Measurements from ENCODE around the gene RAET1G.
"Not testable (repeated sequence)": the region's sequence is repeated elsewhere in the genome, so short reads cannot be mapped to it uniquely, and the experiment has no call there.

RAET1G gene

GRCh38 chr6:149953934-149954327, 31.0 kb upstream of the RAET1G start:
- not testable (repeated sequence) for DNase-seq (ENCODE audit: low read depth)

DNA sequence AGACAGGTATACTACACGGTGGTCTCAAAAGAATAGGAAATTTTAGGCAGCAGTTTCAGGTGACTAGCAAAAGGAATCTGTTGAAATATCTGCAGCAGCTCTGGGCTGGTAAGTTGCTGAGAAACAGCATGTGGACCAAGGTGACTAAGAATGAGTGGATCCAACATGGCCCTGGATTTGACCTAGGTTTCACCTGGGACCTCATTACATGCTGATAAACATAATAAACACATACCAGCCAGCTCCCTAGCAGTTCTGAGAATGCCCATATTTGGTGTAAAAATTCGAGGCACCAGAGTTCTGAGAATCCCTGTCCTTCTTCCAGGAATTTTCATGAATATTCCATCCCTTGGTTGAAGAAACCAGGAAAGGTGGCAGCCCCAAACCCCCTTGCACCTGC, 30.5 kb upstream of the RAET1G start:
- not testable (repeated sequence) for DNase-seq (ENCODE audit: low read depth)

DNA sequence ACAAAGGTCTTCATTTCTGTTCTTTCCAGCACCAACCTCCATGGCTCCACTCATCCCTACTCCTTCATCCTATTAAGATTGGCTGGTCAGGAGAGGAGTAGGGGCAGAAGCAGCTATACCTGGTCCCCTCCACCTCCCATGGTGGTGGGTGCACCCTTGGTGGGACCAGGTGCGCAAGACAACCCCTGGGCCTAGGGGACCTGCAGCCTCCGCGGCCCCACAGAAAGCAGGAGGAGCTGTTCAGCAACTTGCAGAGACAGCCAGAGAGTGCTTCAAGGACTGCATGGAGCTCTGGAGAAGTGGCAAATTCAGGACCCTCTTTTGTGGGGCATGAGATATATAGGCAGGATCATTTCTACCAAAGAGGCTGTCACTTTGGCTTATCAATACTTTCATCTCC, 28.7 kb upstream of the RAET1G start:
- DNase-seq (ENCODE audit: low read depth) = no peak

- DNase-seq (ENCODE audit: low read depth) = no peak
Observed at GRCh38 chr6:149951096-149951495, 28.2 kb upstream of the RAET1G start.

DNA sequence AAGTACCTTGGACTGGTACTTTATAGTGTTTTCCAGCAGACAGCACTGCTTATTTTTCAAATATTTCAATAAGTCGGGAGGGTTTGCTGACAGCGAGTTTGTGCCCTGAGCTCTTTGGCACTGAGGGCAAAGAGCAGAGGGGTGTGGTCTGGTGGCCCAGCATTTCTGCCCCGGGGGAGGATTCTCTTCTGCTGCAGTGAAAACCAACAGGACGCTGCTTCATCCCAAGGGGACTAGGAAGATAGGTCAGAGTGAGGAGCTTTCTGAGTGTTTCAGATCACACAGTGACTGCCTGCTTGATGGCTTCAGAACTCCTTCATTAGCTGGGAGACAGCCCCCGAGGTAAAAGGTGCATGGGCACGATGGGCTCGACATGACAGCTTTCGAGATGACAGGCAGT, 27.5 kb upstream of the RAET1G start:
- no peak for DNase-seq (ENCODE audit: low read depth)

- DNase-seq (ENCODE audit: low read depth) = no peak
Observed at GRCh38 chr6:149948616-149949015, 25.7 kb upstream of the RAET1G start.

- DNase-seq (ENCODE audit: low read depth) = no peak
Observed at GRCh38 chr6:149948011-149948410, 25.1 kb upstream of the RAET1G start.

GRCh38 chr6:149947533-149947932, 24.6 kb upstream of the RAET1G start:
- not testable (repeated sequence) for DNase-seq (ENCODE audit: low read depth)

DNA sequence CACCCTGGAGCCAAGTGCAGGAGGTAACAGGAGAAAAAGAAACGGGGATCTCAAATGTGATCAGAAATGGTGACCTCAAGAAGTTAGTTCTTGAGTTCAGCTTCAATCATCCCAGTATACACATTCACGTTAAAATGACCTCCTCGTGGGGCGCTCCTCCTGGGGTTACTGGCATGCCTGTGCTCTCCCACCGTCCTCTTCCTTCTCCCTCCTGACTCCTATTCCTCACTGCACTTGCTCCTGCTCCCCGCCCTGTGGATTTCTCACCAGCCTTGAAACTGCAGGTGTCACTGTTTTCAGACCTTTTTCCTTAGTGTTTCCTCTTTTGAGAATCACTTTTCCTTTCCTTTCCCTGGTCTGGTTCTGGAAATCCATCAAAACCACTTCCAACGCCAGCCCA, 23.7 kb upstream of the RAET1G start:
- not testable (repeated sequence) for DNase-seq (ENCODE audit: low read depth)

DNA sequence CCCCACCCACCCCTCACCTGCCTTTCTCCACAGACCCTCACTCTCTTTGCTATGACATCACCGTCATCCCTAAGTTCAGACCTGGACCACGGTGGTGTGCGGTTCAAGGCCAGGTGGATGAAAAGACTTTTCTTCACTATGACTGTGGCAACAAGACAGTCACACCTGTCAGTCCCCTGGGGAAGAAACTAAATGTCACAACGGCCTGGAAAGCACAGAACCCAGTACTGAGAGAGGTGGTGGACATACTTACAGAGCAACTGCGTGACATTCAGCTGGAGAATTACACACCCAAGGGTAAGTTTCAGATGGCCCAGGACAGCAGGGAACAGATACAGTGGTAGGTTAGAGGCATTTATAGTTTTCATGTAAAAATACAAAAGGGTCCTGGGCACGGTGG, 22.4 kb upstream of the RAET1G start:
- DNase-seq (ENCODE audit: low read depth) = not testable (repeated sequence)

- DNase-seq (ENCODE audit: low read depth) = not testable (repeated sequence)
Observed at GRCh38 chr6:149943321-149943720, 20.4 kb upstream of the RAET1G start.

- no peak for DNase-seq (ENCODE audit: low read depth)
Observed at GRCh38 chr6:149942461-149942829, 19.5 kb upstream of the RAET1G start.

DNA sequence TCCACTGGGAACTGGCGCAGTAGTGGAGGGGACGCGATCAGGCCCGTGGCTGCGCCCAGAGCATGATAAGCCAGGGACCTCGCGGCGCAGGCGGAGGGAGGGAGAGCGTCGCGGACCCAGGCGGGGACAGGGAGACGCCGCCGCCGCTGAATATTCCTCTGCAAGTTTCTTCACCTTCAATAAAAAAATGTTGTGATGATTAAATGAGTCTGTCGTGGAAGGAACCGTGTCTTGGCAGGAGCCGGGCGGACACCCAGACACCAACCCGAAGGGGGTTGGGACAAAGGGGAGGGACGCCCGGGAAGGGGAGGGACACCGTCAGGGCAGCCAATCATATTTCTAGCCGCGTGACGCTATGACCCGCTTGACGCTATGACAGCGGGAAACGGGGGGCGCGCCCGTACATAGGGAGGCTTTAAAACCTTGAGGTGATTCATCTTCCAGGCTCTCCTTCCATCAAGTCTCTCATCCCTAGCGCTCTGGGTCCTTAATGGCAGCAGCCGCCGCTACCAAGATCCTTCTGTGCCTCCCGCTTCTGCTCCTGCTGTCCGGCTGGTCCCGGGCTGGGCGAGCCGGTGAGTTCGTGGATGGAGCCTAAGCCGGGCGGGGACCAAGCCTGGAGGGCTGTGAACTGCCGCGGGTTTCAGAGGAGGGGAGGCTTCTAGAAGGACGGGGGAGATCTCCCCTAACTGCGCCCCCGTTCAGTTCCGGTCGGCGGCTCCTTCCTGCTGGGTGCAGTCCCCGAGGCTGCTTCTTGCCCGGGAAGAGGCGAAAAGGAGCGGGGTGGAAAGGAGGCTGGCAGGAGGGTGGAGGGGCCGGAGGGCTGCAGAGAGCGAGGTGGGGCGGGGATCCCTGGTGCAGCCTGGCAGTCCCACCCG, 18.9 kb upstream of the RAET1G start, which contains the start of gene ULBP2:
Gene ULBP2 (plus strand): TSS at position 432 of the 878 bp plus-strand sequence. CDS start 59 bp downstream, at position 491.
- peak; percentile 93 for DNase-seq (ENCODE audit: low read depth)

GRCh38 chr6:149940672-149940982, 17.7 kb upstream of the RAET1G start:
- no peak for DNase-seq (ENCODE audit: low read depth)

DNA sequence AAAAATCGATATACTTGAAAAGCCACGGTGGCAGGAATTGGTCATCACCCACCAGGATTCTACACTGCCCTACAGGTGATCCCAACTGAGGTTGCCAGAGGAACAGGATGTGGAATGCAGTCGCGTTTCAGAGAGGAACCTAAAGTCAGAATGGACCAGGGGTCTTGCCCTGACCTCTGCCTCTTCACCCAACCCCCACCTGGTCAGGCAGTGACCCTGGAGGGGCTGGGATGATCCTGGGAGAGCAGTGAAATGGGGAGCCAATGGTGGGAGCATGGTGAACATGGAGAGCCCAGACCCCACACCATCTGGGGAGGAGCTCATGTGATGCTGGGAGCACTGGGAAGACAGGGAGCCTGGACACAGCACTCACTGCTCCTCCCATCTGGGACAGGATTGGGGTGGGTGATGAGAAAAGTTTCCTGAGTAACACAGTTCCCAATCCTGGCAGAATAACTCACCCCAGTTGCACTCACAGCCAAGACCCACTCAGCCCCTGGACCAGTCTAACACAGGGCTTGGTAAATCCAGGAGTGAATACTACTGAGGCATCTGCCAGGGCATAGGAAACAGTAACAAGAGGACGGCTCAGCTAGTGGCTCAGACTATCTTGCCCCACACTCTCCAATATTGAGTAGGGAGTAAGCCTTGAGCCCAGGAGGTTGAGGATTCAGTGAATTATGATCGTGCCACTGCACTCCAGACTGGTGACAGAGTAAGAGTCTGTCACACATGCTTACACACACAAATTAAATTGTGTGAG, 17.2 kb upstream of the RAET1G start:
- DNase-seq (ENCODE audit: low read depth) = no peak

DNA sequence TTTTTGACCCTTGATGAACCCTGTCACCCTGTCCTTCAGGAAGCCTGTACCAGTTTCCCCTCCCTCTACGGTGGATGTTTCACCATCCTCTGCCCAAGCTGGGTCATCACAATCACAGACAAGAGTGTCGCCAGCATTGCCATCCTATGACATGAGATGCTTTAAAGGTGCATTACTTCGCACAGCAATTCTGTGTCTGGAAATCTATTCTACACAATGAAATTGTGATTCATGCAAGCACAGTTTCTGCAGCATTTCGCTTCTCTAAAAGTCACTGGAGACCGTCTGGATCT, 16.4 kb upstream of the RAET1G start:
- no peak for DNase-seq (ENCODE audit: low read depth)

DNA sequence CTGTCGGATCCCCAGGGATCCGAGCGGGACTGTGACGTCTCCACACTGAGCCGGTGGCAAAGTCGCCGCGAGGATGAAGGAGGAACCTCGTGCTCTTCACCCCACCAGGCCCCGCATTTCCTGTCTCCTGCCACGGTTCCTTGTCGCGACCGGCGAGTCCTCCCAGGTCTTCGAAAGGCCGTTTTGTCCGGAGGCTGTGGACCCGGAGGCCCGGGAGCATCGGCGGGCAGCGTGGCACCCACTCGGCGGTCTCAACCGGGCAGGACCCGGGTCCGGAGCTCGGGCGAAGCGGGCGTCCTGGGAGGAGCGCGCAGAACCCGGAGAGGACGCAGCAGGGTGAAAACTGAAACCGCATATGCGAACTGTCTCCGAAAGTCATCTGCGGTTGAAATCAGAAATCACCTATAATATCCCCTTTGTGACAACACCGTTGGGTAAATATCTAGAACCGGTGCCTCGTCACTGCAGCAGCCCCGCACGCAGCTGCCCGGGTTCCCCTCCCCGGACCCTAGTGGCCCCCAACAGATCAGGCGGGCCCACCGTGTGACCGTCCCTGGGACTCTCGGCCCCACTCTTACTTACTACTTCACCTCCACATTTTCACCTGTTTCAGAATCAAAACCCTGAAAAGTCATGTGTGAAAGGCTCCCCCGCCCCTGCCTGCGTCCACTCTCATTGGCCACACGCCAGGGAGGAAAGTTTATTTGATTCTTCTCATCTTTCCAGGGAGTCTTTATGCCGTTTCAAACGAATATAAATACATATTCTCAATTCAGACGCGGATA, 15.8 kb upstream of the RAET1G start:
- DNase-seq (ENCODE audit: low read depth) = no peak

DNA sequence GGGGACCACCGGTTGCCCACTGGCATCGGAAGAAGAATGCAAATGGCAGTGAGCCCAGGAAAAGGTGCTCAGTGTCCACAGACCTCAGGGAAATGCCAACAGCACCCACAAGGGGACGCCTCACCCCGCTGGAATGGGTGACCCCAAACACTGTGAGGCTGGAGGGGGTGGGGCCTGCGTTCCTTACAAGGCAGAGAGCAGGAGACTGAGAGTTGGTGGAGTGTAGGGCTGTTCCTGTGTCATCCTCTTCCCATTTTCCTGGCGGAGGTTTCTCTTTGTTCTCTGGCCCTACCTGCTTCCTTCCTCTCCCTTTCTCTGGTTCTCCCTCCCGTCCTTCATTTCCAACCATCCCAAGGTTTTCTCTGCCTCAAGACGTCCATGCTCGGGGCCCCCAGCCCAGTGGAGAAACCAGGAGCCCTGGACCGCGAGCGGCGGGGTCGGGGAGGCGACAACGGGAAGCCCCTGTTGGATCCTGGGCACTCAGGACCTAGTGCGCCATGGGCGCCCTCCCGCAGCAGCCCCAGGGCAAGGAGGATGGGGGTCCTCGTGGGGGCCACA, 15.2 kb upstream of the RAET1G start:
- DNase-seq (ENCODE audit: low read depth) = not testable (repeated sequence)

DNA sequence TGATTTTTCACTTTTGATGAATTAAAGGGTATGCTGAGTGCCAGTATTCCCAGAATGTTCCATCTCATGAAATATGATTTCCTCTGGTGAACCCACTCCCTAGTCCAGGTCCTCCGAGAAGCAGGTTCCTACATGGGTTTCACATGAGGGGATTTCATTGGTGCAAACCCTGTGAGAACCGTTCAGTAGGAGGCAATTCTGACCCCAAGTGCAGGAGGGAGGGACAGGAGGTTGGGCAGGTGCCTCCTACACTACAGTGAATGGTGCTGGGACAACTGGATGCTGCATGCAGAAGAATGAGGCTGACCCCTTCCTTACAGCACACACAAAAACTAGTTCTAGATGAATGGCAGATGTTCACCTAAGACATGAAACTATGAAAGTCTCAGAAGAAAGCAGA, 13.8 kb upstream of the RAET1G start:
- DNase-seq (ENCODE audit: low read depth) = no peak

- no peak for DNase-seq (ENCODE audit: low read depth)
Observed at GRCh38 chr6:149935668-149936067, 12.7 kb upstream of the RAET1G start.

DNA sequence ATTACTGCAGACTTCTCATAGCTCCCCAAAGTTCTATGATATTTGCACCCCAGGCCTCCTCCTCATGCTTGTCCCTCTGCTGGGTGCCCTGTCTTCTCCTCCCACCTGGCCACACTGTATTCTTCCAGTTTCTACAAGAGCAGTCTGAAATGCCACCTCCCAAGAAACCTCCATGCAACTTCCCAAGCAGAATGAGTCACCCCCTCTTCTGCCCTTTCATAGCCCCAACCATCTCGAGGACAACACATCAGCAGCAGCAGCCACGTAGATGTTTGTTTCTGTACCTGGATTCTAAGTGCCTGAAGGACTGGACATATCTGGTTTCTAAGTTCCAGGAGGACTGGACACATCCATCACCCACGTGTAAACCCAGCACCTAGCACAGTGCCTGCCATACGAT, 12.3 kb upstream of the RAET1G start:
- no peak for DNase-seq (ENCODE audit: low read depth)

Data from stromal cell of bone marrow (primary cell).